NCI-H1105 treated with DMSO at 0.1 percent for 48 hours (cell line): ENCODE measurements around the gene KRT16.
"Not testable (repeated sequence)": the region's sequence is repeated elsewhere in the genome, so short reads cannot be mapped to it uniquely, and the experiment has no call there.

Experiments
- DNase-seq: peaks from one replicate; lab custom pipeline; 2025; lab: John Stamatoyannopoulos, UW

KRT16 gene

DNA sequence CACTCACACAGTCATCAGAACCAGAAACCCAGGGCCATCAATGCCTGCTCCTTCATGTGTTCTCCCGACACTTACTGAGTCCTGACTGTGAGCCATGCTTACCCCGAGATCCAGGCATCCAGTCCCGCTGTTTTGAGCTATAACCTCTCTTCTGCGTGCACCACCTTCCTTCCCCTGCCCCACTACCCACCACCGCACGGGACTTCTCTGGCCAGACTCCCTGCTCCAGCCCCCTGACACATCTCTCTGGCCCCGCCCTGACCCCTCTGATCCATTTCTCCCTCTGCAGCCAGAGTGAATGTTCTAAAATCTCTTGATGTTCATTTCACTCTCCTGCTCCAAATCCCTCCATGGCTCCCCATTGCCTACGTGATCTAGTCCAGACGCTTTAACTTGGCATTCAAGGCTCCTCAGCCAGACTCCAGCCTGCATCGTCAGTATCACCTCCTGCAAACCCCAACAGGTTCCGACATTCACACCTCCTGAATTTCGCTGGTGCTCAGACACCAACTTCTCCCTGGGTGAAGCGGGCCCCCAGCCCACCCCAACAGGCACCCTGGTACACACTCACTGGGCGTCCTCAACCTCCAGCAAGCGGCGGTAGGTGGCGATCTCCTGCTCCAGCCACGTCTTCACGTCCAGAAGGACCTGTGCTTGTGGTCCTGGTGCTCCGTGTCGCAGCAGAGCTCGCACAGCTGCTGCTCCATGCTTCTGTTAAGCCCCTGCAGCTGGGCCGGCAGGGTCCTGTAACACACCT lies 14.9 kb upstream of the KRT16 start:
- DNase-seq: no peak

DNA sequence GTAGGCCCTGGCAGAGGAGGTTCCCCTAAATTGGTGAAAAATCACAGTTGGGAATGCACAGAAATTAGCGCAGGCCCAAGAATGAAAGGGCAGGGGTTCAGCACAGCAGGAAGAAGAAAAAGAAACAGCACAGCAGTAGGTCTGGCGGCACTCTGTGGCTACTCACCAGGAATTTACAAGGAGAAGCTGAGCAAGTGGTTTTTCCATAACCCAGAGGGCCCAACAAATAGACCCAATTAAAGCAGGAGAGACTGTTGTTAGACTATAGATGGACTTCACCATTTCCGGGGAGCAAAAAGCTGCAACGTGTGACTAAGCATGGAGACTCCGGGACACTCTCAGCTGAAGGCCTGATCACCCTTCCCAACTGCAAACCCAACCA lies 14.3 kb upstream of the KRT16 start:
- not testable (repeated sequence) for DNase-seq

DNA sequence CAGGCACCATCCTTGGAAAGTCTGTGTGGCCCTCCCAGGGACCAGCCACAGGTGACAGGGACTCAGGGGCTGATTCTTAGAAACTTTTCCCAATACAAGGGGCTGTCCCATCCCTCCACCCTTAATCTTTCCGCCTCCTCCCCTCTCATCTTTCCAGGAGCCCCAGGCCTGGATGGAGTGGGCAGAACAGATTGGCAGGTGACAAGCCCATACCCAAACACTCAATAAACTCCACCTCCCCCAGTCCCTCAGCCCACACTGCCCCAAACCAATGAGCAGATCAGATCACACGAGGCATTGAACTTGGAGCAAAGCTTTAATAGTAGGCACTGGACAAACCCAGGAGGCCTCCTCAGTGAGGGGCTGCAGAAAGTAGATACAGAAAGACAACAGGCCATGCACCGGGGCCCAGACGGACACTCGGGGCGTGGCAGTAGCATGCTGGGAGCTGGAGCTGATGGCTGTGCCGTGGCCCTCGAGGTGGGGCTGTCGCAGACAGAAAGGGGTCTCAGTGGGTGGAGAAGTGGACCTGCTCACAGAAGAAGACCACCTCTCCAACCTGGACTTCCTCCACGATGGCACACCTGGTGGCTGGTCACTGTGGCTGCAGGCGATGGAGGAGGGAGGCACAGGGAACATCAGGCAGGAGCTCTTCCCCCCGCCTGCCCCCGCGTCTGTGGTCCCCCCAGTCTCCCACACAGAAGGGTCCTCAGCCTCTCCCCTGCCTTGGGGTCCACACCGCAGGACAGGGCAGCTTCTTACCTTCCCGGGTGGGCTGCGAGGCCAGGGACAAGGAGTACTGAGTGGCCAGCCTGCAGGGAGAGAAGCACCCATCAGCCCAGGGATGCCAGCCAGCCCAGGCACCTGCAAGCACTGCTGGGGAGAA lies 13.7 kb upstream of the KRT16 start:
- DNase-seq: not testable (repeated sequence)

DNA sequence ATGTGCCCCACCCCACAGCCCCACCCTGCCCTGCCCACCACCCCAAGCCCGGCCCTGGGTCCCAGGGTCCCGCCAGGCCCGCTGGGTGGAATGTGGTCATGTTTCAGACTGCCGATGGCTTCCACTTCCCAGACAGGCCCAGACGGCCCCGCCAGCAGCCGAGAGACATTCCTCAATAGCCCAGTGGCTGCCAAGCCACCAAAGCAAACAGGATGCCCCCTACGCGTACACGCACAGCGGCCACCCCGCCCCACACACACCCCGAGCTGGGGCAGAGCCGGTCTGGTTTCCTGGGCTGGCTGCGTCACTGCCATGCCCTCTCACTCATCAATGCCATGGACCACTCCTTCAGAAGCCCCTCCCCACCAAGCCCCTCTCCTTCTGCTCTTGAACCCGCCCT lies 13.0 kb upstream of the KRT16 start:
- no peak for DNase-seq

DNA sequence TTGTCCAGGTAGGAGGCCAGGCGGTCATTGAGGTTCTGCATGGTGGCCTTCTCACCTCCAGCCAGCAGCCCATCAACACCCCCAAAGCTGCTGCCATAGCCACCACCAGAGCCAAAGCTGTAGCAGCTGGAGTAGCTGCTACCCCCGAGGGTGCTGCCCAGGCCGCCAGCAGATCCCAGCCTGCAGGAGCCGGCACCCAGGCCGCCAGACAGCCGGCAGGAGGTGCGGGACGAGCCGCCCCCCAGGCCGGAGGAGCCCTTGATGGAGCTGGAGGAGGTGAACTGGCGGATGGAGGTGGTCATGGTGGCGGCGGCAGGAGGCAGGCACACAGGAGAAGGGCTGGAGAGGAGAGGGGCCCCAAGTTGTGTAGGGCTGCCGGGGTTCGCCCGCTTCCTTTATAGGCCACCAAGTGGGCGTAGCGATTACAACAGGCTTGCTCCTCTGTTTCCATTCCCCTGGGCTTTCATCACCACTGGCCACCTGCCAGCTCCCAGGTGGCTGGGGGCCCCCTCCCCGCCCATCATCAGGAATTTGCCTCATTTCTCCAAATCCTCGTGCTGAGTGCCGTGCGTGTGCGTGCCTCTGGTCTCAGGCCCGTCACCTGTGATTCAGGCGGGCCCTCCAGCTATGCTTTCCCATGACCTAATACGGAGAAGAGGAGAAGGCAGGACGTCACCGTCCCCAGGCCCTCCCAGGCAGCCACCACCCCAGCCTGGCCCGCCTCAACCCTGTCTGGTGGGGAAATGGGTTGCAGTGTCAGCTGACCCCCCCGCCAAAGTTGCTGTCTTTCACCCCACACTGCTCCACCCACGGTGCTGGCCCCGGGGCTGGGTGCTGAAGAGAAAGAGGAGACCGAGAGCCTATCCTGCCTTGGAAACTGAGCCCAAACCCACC lies 11.9 kb upstream of the KRT16 start, which contains the start of gene KRT17:
TSS of gene KRT17 (minus strand) at position 368 of the 894 bp plus-strand sequence. CDS start at position 302, 66 bp downstream.
- DNase-seq: no peak

- not testable (repeated sequence) for DNase-seq
Observed at GRCh38 chr17:41623184-41623861, 10.8 kb upstream of the KRT16 start.

- not testable (repeated sequence) for DNase-seq
Observed at GRCh38 chr17:41622340-41623183, 10.0 kb upstream of the KRT16 start.

DNA sequence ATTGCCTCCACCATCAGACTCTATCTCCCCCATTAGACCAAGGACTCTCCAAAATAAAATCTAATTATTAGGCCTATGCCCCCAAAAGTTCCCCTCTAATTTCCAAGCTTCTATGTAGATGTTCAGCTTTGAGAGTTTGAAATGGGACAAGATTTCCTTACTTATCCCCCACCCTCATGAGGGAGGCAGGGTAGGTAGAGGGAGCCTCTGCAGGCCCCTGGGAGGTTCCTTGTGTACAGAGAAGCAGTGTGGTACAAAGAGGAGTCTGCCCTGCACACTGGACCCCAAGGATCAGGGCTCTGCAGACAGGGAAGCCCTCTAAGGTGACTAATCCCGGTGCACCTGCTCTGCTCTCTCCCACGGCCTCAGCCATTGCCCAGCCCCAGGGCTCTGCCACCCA lies 9.3 kb upstream of the KRT16 start:
- no peak for DNase-seq

GRCh38 chr17:41621435-41621817 lies 8.9 kb upstream of the KRT16 start:
- DNase-seq: not testable (repeated sequence)

GRCh38 chr17:41620583-41621434 lies 8.2 kb upstream of the KRT16 start:
- no peak for DNase-seq

DNA sequence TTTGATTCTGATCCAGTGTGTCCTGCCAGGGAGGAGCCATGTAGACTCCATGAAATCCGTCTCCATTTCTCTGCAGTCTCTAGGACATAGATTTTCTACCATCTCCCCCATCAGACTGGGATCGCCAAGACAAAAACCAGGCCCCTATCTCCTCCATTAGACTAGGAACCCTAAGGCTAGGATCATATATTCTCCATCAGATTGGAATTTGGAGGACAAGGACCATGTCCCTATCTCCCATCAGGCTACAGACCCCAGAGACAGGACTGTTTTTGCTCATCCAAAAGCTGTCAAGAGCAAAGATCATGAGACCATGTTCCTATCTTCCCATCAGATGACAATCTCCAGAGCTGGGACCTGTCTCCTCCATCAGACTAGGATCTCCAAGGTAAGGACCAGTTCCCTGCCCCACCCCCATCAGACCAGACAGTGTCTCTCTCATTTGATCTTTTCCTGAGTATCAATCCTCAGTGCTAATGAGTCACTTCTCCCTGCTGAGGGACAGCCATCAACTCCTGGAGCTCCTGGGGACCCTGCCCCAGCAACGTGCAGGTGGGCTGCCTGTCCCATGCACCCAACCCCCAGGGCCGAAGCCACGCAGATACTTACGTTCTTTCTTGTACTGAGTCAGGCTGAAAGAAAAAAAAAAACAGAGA lies 7.5 kb upstream of the KRT16 start:
- not testable (repeated sequence) for DNase-seq

DNA sequence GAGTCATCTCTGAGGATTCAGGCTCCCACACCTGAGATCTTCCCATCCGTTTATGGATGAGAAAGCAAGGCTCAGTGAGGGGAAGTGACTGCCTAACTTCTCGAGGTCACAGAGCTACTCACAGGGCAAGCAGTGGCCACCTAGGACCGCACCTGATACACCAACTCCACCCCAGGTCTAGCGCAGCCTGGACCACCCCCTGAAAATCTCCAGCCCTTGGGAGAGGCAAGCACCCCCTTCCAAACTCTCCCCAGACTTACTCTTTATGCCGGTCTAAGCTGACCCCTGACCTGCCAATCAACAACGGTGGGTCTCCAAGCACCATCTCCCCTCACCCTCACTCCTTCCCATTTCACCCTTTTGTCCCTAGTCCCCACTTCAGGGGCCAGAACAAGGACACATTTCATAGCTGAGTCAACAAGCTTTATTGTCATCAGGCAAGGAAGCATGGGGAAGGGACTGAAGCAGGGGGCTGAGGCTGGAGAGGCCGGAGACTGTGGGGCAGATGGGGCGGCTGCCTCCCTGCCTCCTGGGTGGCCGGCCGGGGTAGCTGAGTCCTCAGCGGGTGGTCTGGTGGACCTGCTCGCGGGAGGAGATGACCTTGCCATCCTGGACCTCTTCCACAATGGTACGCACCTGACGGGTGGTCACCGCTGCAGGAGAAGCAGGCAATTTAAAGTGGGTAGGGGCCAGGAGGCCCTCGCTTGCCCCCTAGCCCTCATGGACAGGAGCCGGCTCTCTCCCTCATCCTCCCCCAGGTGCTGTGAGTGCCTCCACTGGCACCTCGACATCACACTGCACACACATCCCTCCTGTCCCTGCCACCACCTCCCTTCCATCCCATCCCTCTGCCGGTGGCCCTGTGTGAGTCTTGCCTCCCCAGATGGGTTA lies 6.7 kb upstream of the KRT16 start:
- DNase-seq: no peak

DNA sequence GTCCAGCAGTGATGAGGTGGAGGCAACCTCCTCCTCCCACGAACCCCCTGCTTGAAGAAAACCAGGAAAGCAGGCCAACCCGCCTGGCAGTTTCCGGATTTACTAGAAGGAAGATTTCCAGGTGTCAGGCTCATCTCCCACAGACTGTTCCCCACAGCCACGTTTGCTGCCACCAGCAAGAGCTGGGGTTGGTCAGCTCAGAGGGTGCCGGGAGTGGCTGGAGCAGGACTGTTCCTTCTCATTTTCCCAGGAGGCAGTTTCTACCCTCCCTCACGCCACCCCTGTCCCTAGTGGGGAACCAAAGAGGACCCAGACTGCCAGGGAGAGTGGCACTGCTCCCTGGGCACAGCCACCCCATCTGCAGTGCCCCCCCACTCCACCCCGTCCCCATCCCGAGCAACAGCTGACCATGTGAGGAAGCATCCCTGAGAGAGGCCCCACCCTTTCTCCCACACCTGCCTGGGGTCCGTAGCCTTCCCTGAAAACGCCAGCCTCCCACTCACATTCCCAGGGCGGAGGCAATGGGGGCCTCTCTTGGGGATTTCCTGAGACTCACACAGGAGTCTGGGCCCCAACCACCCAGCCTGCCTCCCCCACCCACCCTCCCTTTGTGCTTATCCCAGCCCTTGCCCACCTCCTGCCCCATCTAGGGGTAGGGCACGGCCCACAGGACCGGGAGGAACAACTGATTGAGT lies 5.9 kb upstream of the KRT16 start:
- no peak for DNase-seq

- no peak for DNase-seq
Observed at GRCh38 chr17:41617698-41618097, 5.1 kb upstream of the KRT16 start.

DNA sequence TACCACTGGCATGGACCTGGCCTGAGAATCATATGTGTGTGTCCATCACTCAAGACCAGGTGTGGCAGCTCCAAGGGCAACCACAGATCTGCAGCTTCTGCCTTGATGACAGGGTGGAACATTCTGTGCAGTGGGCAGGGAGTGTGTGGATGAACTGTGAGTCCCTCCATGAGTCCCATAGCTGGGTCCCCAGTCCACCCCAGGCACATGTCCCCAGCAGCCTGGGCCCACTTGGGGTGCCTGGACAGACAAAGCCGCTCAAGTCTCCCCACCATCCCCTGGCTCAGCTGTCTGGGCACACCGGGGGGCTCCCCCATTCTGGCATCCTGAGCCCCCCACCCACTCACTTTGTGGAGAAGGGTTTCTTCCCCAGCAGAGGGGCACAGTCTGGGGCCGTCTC lies 4.6 kb upstream of the KRT16 start:
- DNase-seq: no peak

DNA sequence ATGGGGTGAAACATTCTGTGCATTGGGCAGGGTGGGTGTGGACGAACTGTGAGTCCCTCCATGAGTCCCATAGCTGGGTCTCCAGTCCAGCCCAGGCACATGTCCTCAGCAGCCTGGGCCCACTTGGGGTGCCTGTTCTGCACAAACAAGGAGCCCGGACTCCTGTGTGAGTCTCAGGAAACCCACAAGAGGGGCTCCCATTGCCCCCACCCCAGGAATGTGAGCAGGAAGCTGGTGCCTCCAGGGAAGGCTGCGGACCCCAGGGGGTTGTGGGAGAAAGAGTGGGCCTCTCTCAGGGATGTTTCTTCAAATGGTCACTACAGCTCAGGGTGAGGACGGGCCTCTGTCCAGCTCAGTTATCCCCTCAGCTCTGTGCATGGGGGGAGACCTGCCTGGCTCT lies 3.9 kb upstream of the KRT16 start:
- DNase-seq: not testable (repeated sequence)

DNA sequence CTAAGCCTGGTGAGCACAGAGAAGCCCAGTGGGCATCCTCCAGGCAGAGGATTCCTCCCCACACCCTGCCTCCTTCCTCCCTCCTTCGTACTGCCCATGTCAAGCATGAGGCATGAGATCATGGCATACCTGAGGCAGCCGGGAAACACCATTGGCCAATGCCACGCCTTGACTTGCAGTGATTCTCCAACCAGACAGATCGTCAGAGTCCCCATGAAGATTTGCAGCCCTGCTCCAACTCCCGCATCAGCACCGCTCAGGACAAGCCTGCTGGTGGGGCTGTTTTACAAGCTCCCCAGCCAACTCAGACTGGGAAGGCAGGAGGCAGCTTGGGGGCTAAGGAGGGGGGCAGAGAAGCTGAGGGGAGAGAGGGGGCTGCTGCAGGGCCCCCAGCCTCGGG lies 2.9 kb upstream of the KRT16 start:
- no peak for DNase-seq
